Measurements from ENCODE around the gene ITGA3.
A peak's percentile ranks its signal among the peaks of the same experiment; 100 is the strongest.

The ITGA3 gene

GRCh38 chr17:50072925-50073324 is 17.0 kb downstream of the ITGA3 start:
- DNase-seq, result no peak

- DNase-seq, result no peak
Observed at GRCh38 chr17:50074227-50074626, 18.3 kb downstream of the ITGA3 start.

- no peak for DNase-seq
Observed at GRCh38 chr17:50075446-50076032, 19.6 kb downstream of the ITGA3 start.

- no peak for DNase-seq
Observed at GRCh38 chr17:50076221-50076590, 20.3 kb downstream of the ITGA3 start.

GRCh38 chr17:50076591-50077235 is 20.8 kb downstream of the ITGA3 start:
- no peak for DNase-seq

GRCh38 chr17:50078430-50078829 is 22.5 kb downstream of the ITGA3 start:
- no peak for DNase-seq

GRCh38 chr17:50079334-50080095 is 23.6 kb downstream of the ITGA3 start:
- no peak for DNase-seq

GRCh38 chr17:50080096-50080480 is 24.2 kb downstream of the ITGA3 start:
- no peak for DNase-seq

- DNase-seq, result no peak
Observed at GRCh38 chr17:50080827-50081226, 24.9 kb downstream of the ITGA3 start.

- no peak for DNase-seq
Observed at GRCh38 chr17:50081757-50082156, 25.8 kb downstream of the ITGA3 start.

GRCh38 chr17:50087246-50087911 is 31.5 kb downstream of the ITGA3 start:
- DNase-seq, result no peak

- no peak for DNase-seq
Observed at GRCh38 chr17:50087912-50088405, 32.0 kb downstream of the ITGA3 start.

GRCh38 chr17:50088952-50089825 is 33.3 kb downstream of the ITGA3 start:
- DNase-seq, result no peak

GRCh38 chr17:50090071-50090470 is 34.2 kb downstream of the ITGA3 start:
- no peak for DNase-seq

GRCh38 chr17:50090971-50091917 is 35.3 kb downstream of the ITGA3 start:
- no peak for DNase-seq

- DNase-seq, result no peak
Observed at GRCh38 chr17:50091918-50092285, 36.0 kb downstream of the ITGA3 start.

- no peak for DNase-seq
Observed at GRCh38 chr17:50093246-50093645, 37.3 kb downstream of the ITGA3 start.

- DNase-seq, result no peak
Observed at GRCh38 chr17:50093807-50094206, 37.9 kb downstream of the ITGA3 start.

GRCh38 chr17:50094243-50094752 is 38.4 kb downstream of the ITGA3 start:
- DNase-seq, result peak; percentile 7

GRCh38 chr17:50094753-50095619 is 39.1 kb downstream of the ITGA3 start, which contains the start of gene PDK2:
Gene PDK2, plus strand, starts transcription at chr17:50095351. Its CDS starts 85 bp downstream, at chr17:50095436.
- DNase-seq, result peak; percentile 48

Measured in GF-D8 (cell line).